ENCODE measurements around the gene SOD3. TPM values are rescaled to one million over a fixed set of nuclear protein-coding genes. Genes with fewer than 3 reads are reported as not detected.

The SOD3 gene
- total RNA-seq, 1 experiment from 2014 or later: 26.2 TPM

- H3K4me3 Mint-ChIP-seq (ENCODE audit: low read depth, unreplicated experiment): no peak overlapping the region
- no TSS peak for BruUV-seq (replicated peaks)
- peaks cover 2% of the 10 kb centered on the region for H3K36me3 Mint-ChIP-seq (ENCODE audit: insufficient read depth, unreplicated experiment)
- peaks cover 41% of the 10 kb centered on the region for H3K4me1 Mint-ChIP-seq (ENCODE audit: low read depth, unreplicated experiment)
- TF ChIP-seq CTCF (IDR thresholded peaks at IDR 0.05; ENCODE audit: unreplicated experiment): no peak
- H3K27me3 Mint-ChIP-seq (ENCODE audit: unreplicated experiment): no peaks in the 10 kb centered on the region
- H3K27ac Mint-ChIP-seq (ENCODE audit: unreplicated experiment): no peak overlapping the region
- no peak for DNase-seq
- CTCF ChIA-PET: no interaction called here
- intact Hi-C loops (cut with micrococcal nuclease; ENCODE audit: unreplicated experiment): no loop called here
- no peaks in the 10 kb centered on the region for H3K9me3 Mint-ChIP-seq (ENCODE audit: low read depth, unreplicated experiment)
Observed at GRCh38 chr4:24845902-24846301, 50.5 kb downstream of the SOD3 start.

GRCh38 chr4:24846716-24847115 is 51.3 kb downstream of the SOD3 start:
- CTCF ChIA-PET: no interaction called here
- intact Hi-C loops (cut with micrococcal nuclease; ENCODE audit: unreplicated experiment): no loop called here
- no peak for TF ChIP-seq CTCF (IDR thresholded peaks at IDR 0.05; ENCODE audit: unreplicated experiment)
- Mint-ChIP-seq H3K9me3 (ENCODE audit: low read depth, unreplicated experiment) (no peaks in the 10 kb centered on the region), H3K27me3 (ENCODE audit: unreplicated experiment) (no peaks in the 10 kb centered on the region), H3K36me3 (ENCODE audit: insufficient read depth, unreplicated experiment) (no peaks in the 10 kb centered on the region), H3K4me1 (ENCODE audit: low read depth, unreplicated experiment) (peaks cover 43% of the 10 kb centered on the region), H3K27ac (ENCODE audit: unreplicated experiment) (no peak overlapping the region), H3K4me3 (ENCODE audit: low read depth, unreplicated experiment) (no peak overlapping the region)
- DNase-seq: no peak
- BruUV-seq (replicated peaks): no TSS peak

- BruUV-seq (replicated peaks): no TSS peak
- intact Hi-C loops (cut with micrococcal nuclease; ENCODE audit: unreplicated experiment): no loop called here
- Mint-ChIP-seq H3K27ac (ENCODE audit: unreplicated experiment) (no peak overlapping the region), H3K36me3 (ENCODE audit: insufficient read depth, unreplicated experiment) (no peaks in the 10 kb centered on the region), H3K9me3 (ENCODE audit: low read depth, unreplicated experiment) (no peaks in the 10 kb centered on the region), H3K27me3 (ENCODE audit: unreplicated experiment) (no peaks in the 10 kb centered on the region), H3K4me3 (ENCODE audit: low read depth, unreplicated experiment) (no peak overlapping the region), H3K4me1 (ENCODE audit: low read depth, unreplicated experiment) (peaks cover 46% of the 10 kb centered on the region)
- CTCF ChIA-PET: no interaction called here
- TF ChIP-seq CTCF (IDR thresholded peaks at IDR 0.05; ENCODE audit: unreplicated experiment): no peak
- DNase-seq: no peak
Observed at GRCh38 chr4:24849351-24849750, 54.0 kb downstream of the SOD3 start.

GRCh38 chr4:24849756-24850155 is 54.4 kb downstream of the SOD3 start:
- H3K4me3 Mint-ChIP-seq (ENCODE audit: low read depth, unreplicated experiment): no peak overlapping the region
- no TSS peak for BruUV-seq (replicated peaks)
- CTCF ChIA-PET: no interaction called here
- TF ChIP-seq CTCF (IDR thresholded peaks at IDR 0.05; ENCODE audit: unreplicated experiment): no peak
- no peaks in the 10 kb centered on the region for H3K27me3 Mint-ChIP-seq (ENCODE audit: unreplicated experiment)
- intact Hi-C loops (cut with micrococcal nuclease; ENCODE audit: unreplicated experiment): loop anchor here (10.0 kb wide), 1 partner anchor 65 kb away; the partner anchor contains the start of gene CCDC149
- peaks cover 1% of the 10 kb centered on the region for H3K9me3 Mint-ChIP-seq (ENCODE audit: low read depth, unreplicated experiment)
- no peak for DNase-seq
- no peak overlapping the region for H3K27ac Mint-ChIP-seq (ENCODE audit: unreplicated experiment)
- no peaks in the 10 kb centered on the region for H3K36me3 Mint-ChIP-seq (ENCODE audit: insufficient read depth, unreplicated experiment)
- H3K4me1 Mint-ChIP-seq (ENCODE audit: low read depth, unreplicated experiment): peaks cover 50% of the 10 kb centered on the region

Other genes with a start within 250 kb of the SOD3 start
- 161 and 169 TPM in 2 replicates for gene DHX15, start 211.0 kb upstream of the SOD3 start, total RNA-seq (2022)
- 8.9 and 9.5 TPM in 2 replicates for gene CCDC149, start 117.5 kb downstream of the SOD3 start, total RNA-seq (2022)
- gene LGI2, start 235.4 kb downstream of the SOD3 start, total RNA-seq (2022): 0.59 and 0.86 TPM in 2 replicates